DND-41 (cell line): Measurements from ENCODE around the gene LDLRAP1.

Source experiments
- ATAC-seq: fragments of 200-7000 bp; cut with Tn5 transposase; 3 replicates; pipeline ENCODE4 v1.9.1; 2021; ENCODE audit warnings: low read depth; ENCODE audit not compliant: insufficient read depth
- DNase-seq: peaks from one replicate; pipeline ENCODE4 v3.0.0-alpha.2; 2020
- H2AFZ ChIP-seq: 2 replicates; pipeline ENCODE4 v1.6.0; 2012; ENCODE audit warnings: low read depth, low read length
- H3K27ac ChIP-seq: 2 replicates; pipeline ENCODE4 v1.5.1; 2012; ENCODE audit warnings: low read length, inconsistent platforms
- H3K27me3 ChIP-seq: fragments of 200-600 bp; sonication (generic); 2 replicates; pipeline ENCODE4 v1.6.0; 2012; ENCODE audit warnings: low read length, mild to moderate bottlenecking, inconsistent platforms; ENCODE audit not compliant: insufficient read depth, poor library complexity
- H3K36me3 ChIP-seq: 2 replicates; pipeline ENCODE4 v1.5.1; 2012; ENCODE audit warnings: low read length, inconsistent platforms; ENCODE audit not compliant: insufficient read depth
- H3K4me1 ChIP-seq: 2 replicates; pipeline ENCODE4 v1.5.1; 2012; ENCODE audit warnings: mild to moderate bottlenecking, low read length; ENCODE audit not compliant: insufficient read depth
- H3K4me2 ChIP-seq: 2 replicates; pipeline ENCODE4 v1.6.0; 2012; ENCODE audit warnings: mild to moderate bottlenecking, moderate library complexity, low read length, inconsistent platforms; ENCODE audit not compliant: insufficient read depth
- H3K4me3 ChIP-seq, 2 experiments: fragments of 200-600 bp in 1 of 2; shearing (Covaris generic) in 1 of 2; 2 replicates each; pipeline ENCODE4 v1.5.1; 2012 to 2016; ENCODE audit warnings: inconsistent platforms in 2 of 2, low read length in 2 of 2, mild to moderate bottlenecking in 2 of 2, low read depth in 1 of 2, moderate library complexity in 1 of 2
- H3K79me2 ChIP-seq: 2 replicates; pipeline ENCODE4 v1.6.0; 2012; ENCODE audit warnings: low read length, inconsistent platforms; ENCODE audit not compliant: insufficient read depth
- H3K9ac ChIP-seq: 2 replicates; pipeline ENCODE4 v1.6.0; 2012; ENCODE audit warnings: low read depth, mild to moderate bottlenecking, inconsistent platforms, low read length, moderate library complexity
- H3K9me3 ChIP-seq: 2 replicates; pipeline ENCODE4 v1.5.1; 2012; ENCODE audit warnings: low read length, moderate library complexity, mild to moderate bottlenecking, inconsistent platforms; ENCODE audit not compliant: insufficient read depth, severe bottlenecking
- H4K20me1 ChIP-seq: 2 replicates; pipeline ENCODE4 v1.6.0; 2012; ENCODE audit warnings: low read length; ENCODE audit not compliant: insufficient read depth
- EZH2 ChIP-seq: IDR thresholded peaks from 3 replicates; pipeline ENCODE4 v1.6.1; 2012; ENCODE audit warnings: borderline replicate concordance, low read depth, mild to moderate bottlenecking, moderate library complexity, low read length, inconsistent platforms; ENCODE audit not compliant: severe bottlenecking
- TF ChIP-seq, protein P1 (sequence below): IDR thresholded peaks from 2 replicates; pipeline ENCODE4 v1.5.1; 2012; ENCODE audit warnings: borderline replicate concordance, low read length, moderate library complexity, mild to moderate bottlenecking; ENCODE audit not compliant: poor library complexity, severe bottlenecking; ENCODE audit errors: extremely low read depth

The LDLRAP1 gene

DNA sequence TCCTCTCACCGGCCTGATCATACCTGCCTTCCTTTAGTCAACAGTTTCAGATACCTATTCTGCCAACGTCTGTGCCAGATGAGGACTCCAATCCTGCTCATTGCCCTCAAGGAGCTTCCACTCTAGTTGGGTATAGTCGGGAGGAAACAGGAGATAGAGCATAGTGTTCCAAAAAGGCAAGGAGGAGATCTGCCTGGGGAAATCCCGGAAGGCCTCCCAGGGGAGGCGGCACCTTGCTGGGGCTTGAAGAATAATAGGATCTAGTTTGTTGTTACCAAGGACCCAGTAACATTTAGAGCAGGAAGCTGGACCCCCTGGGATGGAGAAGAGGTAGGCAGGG lies 12.3 kb downstream of the LDLRAP1 start:
- Histone ChIP-seq H4K20me1 (0 out of 2 replicates have a peak, but pooled peaks cover 4% of the 10 kb centered on the region), H3K36me3 (no peaks in the 10 kb centered on the region), H3K4me2 (no peak overlapping the region), H3K9ac (no peak overlapping the region), H3K4me1 (no peaks in the 10 kb centered on the region), H3K27me3 (no peaks in the 10 kb centered on the region), H3K4me3 (no peak overlapping the region), H3K79me2 (no peaks in the 10 kb centered on the region), H3K27ac (no peak overlapping the region), H3K9me3 (no peaks in the 10 kb centered on the region), H2AFZ (no peak overlapping the region)
- DNase-seq (no peak), ATAC-seq (no peak)
- TF ChIP-seq, protein P1, sequence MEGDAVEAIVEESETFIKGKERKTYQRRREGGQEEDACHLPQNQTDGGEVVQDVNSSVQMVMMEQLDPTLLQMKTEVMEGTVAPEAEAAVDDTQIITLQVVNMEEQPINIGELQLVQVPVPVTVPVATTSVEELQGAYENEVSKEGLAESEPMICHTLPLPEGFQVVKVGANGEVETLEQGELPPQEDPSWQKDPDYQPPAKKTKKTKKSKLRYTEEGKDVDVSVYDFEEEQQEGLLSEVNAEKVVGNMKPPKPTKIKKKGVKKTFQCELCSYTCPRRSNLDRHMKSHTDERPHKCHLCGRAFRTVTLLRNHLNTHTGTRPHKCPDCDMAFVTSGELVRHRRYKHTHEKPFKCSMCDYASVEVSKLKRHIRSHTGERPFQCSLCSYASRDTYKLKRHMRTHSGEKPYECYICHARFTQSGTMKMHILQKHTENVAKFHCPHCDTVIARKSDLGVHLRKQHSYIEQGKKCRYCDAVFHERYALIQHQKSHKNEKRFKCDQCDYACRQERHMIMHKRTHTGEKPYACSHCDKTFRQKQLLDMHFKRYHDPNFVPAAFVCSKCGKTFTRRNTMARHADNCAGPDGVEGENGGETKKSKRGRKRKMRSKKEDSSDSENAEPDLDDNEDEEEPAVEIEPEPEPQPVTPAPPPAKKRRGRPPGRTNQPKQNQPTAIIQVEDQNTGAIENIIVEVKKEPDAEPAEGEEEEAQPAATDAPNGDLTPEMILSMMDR, result no peak
- no peak for TF ChIP-seq EZH2

DNA sequence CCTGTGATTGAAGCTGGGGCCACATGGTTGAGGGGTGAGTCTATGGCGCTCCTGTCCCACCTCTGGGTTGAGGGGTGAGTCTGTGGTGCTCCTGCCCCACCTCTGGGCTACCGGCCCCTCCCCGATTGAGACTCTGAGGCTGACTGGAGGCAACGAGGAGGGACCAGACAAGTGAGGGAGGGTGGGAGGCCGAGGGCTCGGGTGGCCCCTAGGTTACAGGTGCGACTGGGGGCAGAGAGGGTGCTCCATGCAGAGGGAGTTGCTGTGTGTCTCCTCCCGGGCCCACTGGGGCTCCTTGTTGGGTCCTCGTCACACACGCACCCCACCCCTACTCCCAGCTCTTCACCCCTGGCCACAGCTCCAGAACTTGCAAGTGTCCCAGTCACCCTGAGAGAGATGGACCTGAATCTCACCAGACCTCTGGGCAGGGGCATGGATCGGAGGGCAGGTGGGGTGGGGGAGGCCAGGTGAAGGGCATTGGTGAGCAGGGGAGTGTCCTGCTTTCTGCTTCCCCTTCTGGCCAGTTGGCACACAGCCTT lies 12.8 kb downstream of the LDLRAP1 start:
- Histone ChIP-seq H3K9ac (no peak overlapping the region), H3K4me1 (no peaks in the 10 kb centered on the region), H3K4me2 (no peak overlapping the region), H3K9me3 (no peaks in the 10 kb centered on the region), H3K79me2 (no peaks in the 10 kb centered on the region), H3K27ac (no peak overlapping the region), H4K20me1 (0 out of 2 replicates have a peak, but pooled peaks cover 4% of the 10 kb centered on the region), H3K4me3 (no peak overlapping the region), H2AFZ (no peak overlapping the region), H3K36me3 (no peaks in the 10 kb centered on the region), H3K27me3 (no peaks in the 10 kb centered on the region)
- DNase-seq (no peak), ATAC-seq (no peak)
- TF ChIP-seq EZH2, result no peak
- TF ChIP-seq, protein P1, result no peak

DNA sequence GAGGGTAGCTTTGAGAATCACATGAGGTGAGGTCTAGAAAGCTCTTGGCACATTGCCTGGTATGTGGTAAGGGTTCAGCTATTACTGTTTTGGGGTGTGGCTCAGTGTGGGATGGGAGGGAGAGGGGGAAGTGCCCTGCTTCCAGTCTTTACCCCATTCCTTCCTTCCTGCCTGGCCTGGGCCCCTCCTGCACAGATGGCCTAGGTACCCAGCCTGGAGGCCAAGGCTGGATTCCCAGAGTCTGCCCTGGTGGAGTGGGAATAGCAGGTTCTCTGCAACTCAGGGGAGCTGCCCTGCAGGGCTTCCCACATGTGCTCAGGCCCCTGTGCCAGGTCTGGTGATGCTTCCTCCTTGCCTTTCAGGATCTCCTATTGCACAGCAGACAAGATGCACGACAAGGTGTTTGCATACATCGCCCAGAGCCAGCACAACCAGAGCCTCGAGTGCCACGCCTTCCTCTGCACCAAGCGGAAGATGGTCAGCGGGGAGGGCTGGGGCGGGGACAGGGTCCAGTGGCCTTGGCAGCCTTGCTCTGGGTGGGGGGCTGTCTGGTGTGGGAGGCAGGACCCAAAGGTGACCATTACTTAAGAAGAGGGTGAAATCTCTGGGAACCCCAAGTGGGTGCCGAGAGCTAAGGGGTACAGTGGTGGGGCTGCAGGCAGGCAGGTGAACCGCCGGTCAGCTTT lies 13.5 kb downstream of the LDLRAP1 start:
- Histone ChIP-seq H3K9me3 (no peaks in the 10 kb centered on the region), H3K27me3 (no peaks in the 10 kb centered on the region), H3K9ac (no peak overlapping the region), H3K4me2 (no peak overlapping the region), H2AFZ (no peak overlapping the region), H3K4me3 (no peak overlapping the region), H3K27ac (no peak overlapping the region), H3K36me3 (no peaks in the 10 kb centered on the region), H3K79me2 (no peaks in the 10 kb centered on the region), H4K20me1 (0 out of 2 replicates have a peak, but pooled peaks cover 4% of the 10 kb centered on the region), H3K4me1 (no peaks in the 10 kb centered on the region)
- ATAC-seq (peak; percentile 48; the same call in 2 of the 3 replicates), DNase-seq (peak; percentile 26)
- TF ChIP-seq, protein P1, result no peak
- no peak for TF ChIP-seq EZH2
